C4-2B (cell line): ENCODE measurements around the gene ADAM10.

Experiments used
- H3K27ac ChIP-seq: fragments of 450-650 bp; 2 replicates; pipeline ENCODE4 v1.5.1; 2017
- CTCF ChIP-seq: fragments of 450-650 bp; conservative IDR thresholded peaks from 2 replicates; pipeline ENCODE4 v1.5.1; 2017; ENCODE audit warnings: mild to moderate bottlenecking
- ZFX ChIP-seq: fragments of 450-650 bp; IDR thresholded peaks from 2 replicates; pipeline ENCODE4 v1.6.1; 2017

ADAM10 gene

GRCh38 chr15:58587486-58587885 lies 162.0 kb downstream of the ADAM10 start:
- H3K27ac ChIP-seq, result no peak overlapping the region
- TF ChIP-seq ZFX (no peak), CTCF (no peak)

GRCh38 chr15:58585693-58586443 lies 163.6 kb downstream of the ADAM10 start:
- TF ChIP-seq ZFX (no peak), CTCF (no peak)

GRCh38 chr15:58584789-58585461 lies 164.6 kb downstream of the ADAM10 start:
- H3K27ac ChIP-seq, result no peak overlapping the region
- TF ChIP-seq ZFX (no peak), CTCF (no peak)

More at GRCh38 chr15:58585693-58586443, 163.6 kb downstream of the ADAM10 start:
- H3K27ac ChIP-seq, result no peak overlapping the region

GRCh38 chr15:58583171-58583908 lies 166.2 kb downstream of the ADAM10 start:
- TF ChIP-seq CTCF, result no peak
- no peak for TF ChIP-seq ZFX
- no peak overlapping the region for H3K27ac ChIP-seq

- H3K27ac ChIP-seq, result no peak overlapping the region
- TF ChIP-seq CTCF, result no peak
- no peak for TF ChIP-seq ZFX
Measured at GRCh38 chr15:58582160-58582559, 167.3 kb downstream of the ADAM10 start.

GRCh38 chr15:58576657-58577056 lies 172.8 kb downstream of the ADAM10 start:
- H3K27ac ChIP-seq, result no peak overlapping the region
- TF ChIP-seq CTCF (no peak), ZFX (no peak)
